Subcutaneous adipose tissue (tissue), 4 donors: ENCODE data around the gene ATP2B2. TPM values are rescaled to one million over a fixed set of nuclear protein-coding genes. Genes with fewer than 3 reads are reported as not detected.

Experiments
- total RNA-seq, 4 donors: library from RNA; depleted of rRNA; stranded (reverse); fragments of >200 nt; gene quantifications; one replicate each; pipeline ENCODE4 v1.1.0, GENCODE V29; 2016
- TF ChIP-seq, protein P1 (sequence below): fragments of 450-650 bp; IDR thresholded peaks from one replicate; pipeline ENCODE4 v1.5.1; 2016; ENCODE audit warnings: low read depth, mild to moderate bottlenecking, control low read depth, antibody characterized with exemption, moderate library complexity

ATP2B2 gene
- total RNA-seq, 4 donors from 2014 or later: 0.34 to 0.44 TPM; not detected in 2

DNA sequence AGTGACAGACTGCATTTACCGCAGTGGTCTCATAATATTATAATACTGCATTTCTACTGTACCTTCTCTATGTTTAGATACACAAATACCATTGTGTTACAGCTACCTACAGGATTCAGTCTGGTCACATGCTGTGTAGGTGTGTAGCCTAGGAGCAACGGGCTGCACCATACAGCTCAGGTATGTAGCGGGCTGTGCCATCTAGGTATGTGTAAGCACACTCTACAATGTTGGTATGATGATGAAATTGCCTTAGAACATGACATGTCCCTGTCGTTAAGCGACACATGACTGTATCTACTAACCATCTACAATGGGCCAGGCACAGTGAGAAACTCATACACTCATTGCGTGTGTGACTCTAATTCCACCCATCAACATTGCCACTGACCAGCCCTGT, 99.0 kb downstream of the ATP2B2 start:
- TF ChIP-seq, protein P1, sequence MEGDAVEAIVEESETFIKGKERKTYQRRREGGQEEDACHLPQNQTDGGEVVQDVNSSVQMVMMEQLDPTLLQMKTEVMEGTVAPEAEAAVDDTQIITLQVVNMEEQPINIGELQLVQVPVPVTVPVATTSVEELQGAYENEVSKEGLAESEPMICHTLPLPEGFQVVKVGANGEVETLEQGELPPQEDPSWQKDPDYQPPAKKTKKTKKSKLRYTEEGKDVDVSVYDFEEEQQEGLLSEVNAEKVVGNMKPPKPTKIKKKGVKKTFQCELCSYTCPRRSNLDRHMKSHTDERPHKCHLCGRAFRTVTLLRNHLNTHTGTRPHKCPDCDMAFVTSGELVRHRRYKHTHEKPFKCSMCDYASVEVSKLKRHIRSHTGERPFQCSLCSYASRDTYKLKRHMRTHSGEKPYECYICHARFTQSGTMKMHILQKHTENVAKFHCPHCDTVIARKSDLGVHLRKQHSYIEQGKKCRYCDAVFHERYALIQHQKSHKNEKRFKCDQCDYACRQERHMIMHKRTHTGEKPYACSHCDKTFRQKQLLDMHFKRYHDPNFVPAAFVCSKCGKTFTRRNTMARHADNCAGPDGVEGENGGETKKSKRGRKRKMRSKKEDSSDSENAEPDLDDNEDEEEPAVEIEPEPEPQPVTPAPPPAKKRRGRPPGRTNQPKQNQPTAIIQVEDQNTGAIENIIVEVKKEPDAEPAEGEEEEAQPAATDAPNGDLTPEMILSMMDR: no peak

DNA sequence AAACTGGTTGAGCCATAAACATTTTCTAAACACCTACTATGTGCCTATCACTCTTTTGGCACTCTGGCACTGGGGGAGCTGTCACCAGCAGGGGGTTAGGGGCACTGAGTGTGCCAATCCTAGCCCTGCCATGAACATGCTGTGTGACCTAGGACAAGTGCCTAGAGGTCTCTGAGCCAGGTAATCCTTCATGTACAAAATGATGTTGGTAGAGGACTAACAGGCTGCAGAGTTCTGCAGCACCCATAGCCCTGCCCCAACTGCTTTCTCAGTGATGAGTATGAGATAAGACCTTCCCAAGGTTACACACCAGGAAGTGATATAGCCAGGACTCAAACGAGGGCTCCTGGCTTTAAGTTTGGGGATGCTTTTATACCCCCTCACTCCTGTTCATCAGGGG, 99.6 kb downstream of the ATP2B2 start:
- TF ChIP-seq, protein P1: no peak

DNA sequence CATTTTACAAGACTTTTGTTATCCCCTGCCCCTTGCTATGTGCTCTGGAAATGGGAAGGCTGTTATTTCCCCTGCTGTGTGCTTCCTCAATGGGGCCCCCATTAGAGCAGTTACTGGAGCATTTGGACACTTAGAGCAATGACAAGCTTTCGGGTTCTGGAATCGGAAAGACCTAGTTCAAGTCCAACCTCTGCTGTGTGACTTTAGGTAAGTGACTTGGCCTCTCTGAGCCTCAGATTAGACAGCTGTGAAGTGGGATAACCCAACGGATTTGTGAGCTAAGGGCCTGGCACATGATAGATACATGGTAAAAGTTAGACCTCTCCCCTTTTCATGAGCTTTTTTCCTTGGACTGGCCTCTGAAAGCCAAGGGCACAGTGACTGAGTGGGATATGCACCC, 100.5 kb downstream of the ATP2B2 start:
- TF ChIP-seq, protein P1: no peak

DNA sequence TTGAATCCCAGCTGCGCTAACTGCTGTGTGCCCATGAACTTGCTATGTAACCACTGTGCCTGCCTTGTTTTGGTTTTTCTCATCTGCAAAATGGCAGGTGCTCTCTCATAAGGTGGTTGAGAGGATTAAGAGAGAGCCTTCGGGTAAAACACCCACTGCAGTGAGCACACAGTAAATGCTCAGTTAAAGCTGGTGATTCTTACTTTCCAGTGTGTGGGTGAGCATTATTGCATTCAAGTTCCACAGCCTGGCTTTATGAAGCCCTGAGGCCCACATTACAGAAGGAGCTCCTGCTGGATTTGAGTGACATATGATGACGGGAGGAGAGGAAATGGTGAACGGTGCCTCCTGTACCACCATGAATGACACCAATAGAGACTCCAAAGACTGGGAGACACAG, 101.0 kb downstream of the ATP2B2 start:
- TF ChIP-seq, protein P1: no peak

DNA sequence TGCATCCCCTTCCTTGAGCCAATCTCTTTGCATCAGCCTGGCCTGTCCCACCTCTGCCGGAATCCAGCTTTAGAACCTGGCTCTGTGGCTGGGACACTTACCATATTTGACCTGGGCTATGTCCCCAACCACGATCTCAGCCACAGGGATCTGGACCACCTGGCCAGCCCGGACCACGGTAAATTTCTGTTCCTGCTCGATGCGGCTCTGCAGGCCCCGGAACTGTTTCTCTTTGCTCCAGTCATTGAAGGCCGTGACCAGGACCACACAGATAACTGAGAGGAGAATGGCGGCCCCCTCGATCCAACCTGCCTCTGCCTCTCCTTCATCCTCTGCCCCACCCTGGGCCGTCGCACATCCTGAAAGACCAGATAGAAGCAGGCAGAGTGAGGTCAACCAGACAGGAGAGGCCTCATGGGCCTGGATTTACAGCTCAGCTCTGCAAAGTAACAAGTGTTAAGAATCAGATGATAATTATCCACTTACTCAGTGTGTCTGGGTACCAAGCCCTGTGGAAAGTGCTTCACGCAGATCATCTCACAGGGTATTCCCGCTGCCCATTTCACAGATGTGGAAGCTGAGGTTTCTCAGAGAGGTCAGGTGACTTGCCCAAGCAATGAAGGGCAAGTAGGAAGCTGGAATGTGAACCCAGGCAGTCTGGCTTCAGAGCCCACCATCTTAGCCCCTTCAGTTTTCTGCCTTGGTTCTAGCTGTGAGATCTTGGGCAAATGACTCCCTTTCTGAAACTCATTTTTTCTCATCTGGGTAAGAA, 103.2 kb downstream of the ATP2B2 start:
- TF ChIP-seq, protein P1: no peak

DNA sequence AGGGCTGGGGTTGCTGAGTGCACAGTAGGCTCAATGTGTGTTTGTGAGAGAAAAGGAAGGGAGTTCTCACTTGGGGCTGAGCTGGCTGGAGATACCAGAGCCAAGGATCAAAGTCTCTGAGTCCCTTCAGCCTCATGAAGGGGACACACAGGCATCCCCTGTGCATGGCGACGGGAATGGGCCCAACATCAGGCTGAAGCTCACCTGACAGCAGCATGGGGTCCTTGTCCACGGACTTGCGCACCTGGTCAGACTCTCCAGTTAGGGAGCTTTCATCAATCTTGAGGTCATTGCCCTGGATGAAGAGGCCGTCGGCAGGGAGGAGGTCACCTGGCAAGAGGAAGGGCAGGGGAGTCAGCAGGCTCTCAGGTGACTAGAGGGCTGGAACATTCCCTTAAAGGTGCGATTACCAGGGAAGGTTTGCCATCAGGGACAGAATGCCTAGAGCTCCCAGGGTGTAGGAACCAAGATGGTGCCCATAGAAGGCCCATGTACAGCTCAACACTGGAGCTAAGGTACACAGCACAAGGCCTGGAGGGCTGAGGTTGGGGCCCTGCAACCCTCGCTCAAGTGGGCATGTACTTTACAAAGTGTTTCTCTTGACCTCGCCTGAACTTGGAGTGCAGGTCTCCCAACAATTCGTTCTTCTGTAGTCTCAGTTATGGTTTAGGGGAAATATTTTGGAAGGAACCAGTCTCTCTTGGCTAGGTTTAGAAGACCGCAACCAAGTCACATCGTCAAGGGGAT, 104.5 kb downstream of the ATP2B2 start:
- TF ChIP-seq, protein P1: no peak

DNA sequence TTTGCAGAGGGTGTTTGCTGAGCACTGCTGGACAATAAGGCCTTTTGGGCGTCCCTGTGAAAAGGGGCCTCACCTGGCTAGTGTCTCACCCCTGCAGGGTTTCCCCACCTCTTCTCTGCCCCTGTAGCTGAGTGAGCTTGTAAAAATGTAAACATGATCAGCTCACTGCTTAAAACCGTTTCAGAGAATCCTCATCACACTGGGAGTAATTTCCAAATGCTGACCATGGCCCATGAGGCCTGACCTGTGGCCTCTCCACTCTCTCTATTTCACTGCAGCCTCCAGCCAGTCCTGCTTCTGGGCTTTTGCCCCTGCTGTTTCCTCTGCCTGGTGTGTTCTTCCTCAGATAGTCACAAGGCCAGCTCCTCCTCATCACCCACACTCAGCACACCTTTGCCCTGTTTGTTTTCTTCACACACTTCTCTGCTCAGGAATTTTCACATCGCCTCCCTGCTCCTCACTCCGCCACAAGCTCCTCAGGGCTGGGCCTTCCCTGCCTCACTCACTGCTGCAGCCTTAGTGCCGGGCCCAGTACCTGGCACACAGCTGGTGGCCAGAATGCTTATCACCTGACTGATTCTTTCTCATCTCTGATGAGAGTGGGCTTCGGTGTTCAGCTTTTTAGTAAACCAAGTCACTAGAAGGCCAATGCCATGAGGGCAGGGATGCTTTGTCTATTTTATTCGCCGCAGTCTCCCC, 105.2 kb downstream of the ATP2B2 start:
- TF ChIP-seq, protein P1: no peak
